Neural progenitor cell (in vitro differentiated cells): ENCODE data around the gene BMERB1.

ENCODE experiments used
- EZH2 ChIP-seq: fragments of 200-600 bp; sonication (generic); IDR thresholded peaks from 2 replicates; pipeline ENCODE4 v1.6.1; 2017; ENCODE audit warnings: antibody characterized with exemption, mild to moderate bottlenecking, moderate library complexity
- TF ChIP-seq, protein P1 (sequence below): fragments of 200-600 bp; sonication (generic); IDR thresholded peaks from 2 replicates; pipeline ENCODE4 v1.5.1; 2017; ENCODE audit warnings: antibody characterized with exemption, mild to moderate bottlenecking

DNA sequence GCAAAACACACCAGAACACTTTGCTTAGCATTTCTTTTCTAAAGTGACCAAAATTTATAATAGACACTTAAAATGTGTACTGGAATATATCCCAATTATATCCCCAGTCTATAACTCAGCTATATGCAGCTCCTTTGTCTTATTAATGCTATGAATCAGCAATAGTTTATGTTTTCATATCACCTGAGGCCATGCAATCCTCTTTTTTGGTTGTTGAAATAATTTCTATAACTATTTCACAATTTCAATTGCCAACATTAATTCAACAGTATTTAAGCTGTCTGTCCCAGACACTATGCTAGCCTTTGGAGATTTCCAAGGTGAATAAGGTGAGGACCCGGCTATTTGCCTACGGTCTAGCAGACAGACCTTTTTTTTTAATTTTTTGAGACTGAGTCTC lies 17.2 kb upstream of the BMERB1 start:
- TF ChIP-seq, protein P1, sequence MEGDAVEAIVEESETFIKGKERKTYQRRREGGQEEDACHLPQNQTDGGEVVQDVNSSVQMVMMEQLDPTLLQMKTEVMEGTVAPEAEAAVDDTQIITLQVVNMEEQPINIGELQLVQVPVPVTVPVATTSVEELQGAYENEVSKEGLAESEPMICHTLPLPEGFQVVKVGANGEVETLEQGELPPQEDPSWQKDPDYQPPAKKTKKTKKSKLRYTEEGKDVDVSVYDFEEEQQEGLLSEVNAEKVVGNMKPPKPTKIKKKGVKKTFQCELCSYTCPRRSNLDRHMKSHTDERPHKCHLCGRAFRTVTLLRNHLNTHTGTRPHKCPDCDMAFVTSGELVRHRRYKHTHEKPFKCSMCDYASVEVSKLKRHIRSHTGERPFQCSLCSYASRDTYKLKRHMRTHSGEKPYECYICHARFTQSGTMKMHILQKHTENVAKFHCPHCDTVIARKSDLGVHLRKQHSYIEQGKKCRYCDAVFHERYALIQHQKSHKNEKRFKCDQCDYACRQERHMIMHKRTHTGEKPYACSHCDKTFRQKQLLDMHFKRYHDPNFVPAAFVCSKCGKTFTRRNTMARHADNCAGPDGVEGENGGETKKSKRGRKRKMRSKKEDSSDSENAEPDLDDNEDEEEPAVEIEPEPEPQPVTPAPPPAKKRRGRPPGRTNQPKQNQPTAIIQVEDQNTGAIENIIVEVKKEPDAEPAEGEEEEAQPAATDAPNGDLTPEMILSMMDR = no peak
- no peak for TF ChIP-seq EZH2
